Endothelial cell of umbilical vein (primary cell): ENCODE results near the gene WDR36. TPM values are rescaled to one million over a fixed set of nuclear protein-coding genes. Genes with fewer than 3 reads are reported as not detected.
A peak's percentile ranks its signal among the peaks of the same experiment; 100 is the strongest.

ENCODE experiments used
- BruUV-seq: library from RNA; stranded (reverse); fragments of 400-500 nt; replicated peaks from 2 replicates; lab custom pipeline; 2021; lab: Mats Ljungman, UMichigan
- CTCF ChIA-PET: fragments of 300-600, 350-600 bp; sonication (Branson Sonifier 250); formaldehyde crosslinking; loops from one replicate; lab custom pipeline; 2021; ENCODE audit warnings: antibody characterized with exemption, inconsistent platforms; lab: Charles Lee
- POLR2A ChIA-PET: fragments of 300-600, 350-600 bp; sonication (Branson Sonifier 250); formaldehyde crosslinking; loops from one replicate; lab custom pipeline; 2021; ENCODE audit warnings: antibody characterized with exemption, inconsistent platforms; lab: Charles Lee
- DNase-seq: peaks from one replicate; pipeline ENCODE4 v3.0.0-alpha.2; 2011; ENCODE audit warnings: low read depth, low spot score
- FAIRE-seq: peaks from 2 replicates; lab custom pipeline; 2011; peaks lifted over from hg19 to GRCh38; lab: Jason Lieb, UNC
- H2AFZ ChIP-seq: 2 replicates; pipeline ENCODE4 v1.6.0; 2012; ENCODE audit warnings: low read depth, low read length, control low read depth, inconsistent platforms
- H3K27ac ChIP-seq: 2 replicates; pipeline ENCODE4 v1.5.1; 2011; ENCODE audit warnings: low read depth, mild to moderate bottlenecking, control low read depth, low read length, moderate library complexity; ENCODE audit not compliant: insufficient read depth
- H3K27me3 ChIP-seq, 2 experiments: 2 replicates each; pipeline versions ENCODE4 v1.6.0 to v1.6.1; 2011; ENCODE audit warnings: low read length in 2 of 2, mixed read lengths in 1 of 2; ENCODE audit not compliant: control insufficient read depth in 2 of 2, insufficient read depth in 2 of 2
- H3K36me3 ChIP-seq, 2 experiments: 2 replicates in 1 of 2; 3 replicates in 1 of 2; pipeline ENCODE4 v1.5.1; 2011; ENCODE audit warnings: low read length in 2 of 2, mild to moderate bottlenecking in 1 of 2, moderate library complexity in 1 of 2; ENCODE audit not compliant: control insufficient read depth in 2 of 2, insufficient read depth in 2 of 2; ENCODE audit errors: extremely low read depth in 1 of 2
- H3K4me1 ChIP-seq: 3 replicates; pipeline ENCODE4 v1.5.1; 2011; ENCODE audit warnings: mild to moderate bottlenecking, low read length; ENCODE audit not compliant: control insufficient read depth, insufficient read depth; ENCODE audit errors: extremely low read depth
- H3K4me2 ChIP-seq: 2 replicates; pipeline ENCODE4 v1.6.1; 2011; ENCODE audit warnings: low read length, control low read depth, mixed read lengths; ENCODE audit not compliant: insufficient read depth
- H3K4me3 ChIP-seq, 3 experiments: fragments of 200-600 bp in 1 of 3; sonication (generic), shearing (Covaris generic) in 1 of 3; replicated peaks in 1 of 3; 2 replicates each; pipeline ENCODE4 v1.5.1; 2011 to 2016; ENCODE audit warnings: control low read depth in 3 of 3, low read length in 3 of 3, mild to moderate bottlenecking in 2 of 3, inconsistent platforms in 1 of 3, low read depth in 1 of 3, moderate library complexity in 1 of 3; ENCODE audit not compliant: insufficient read depth in 1 of 3
- H3K79me2 ChIP-seq: 2 replicates; pipeline ENCODE4 v1.6.0; 2012; ENCODE audit warnings: low read length, inconsistent platforms; ENCODE audit not compliant: control insufficient read depth, insufficient read depth
- H3K9ac ChIP-seq: replicated peaks from 2 replicates; pipeline ENCODE3; 2011; ENCODE audit warnings: low read length, control low read depth; ENCODE audit not compliant: insufficient read depth; ENCODE audit errors: extremely low read depth
- H3K9me1 ChIP-seq: replicated peaks from 3 replicates; pipeline ENCODE4 v1.6.0; 2011; ENCODE audit warnings: mild to moderate bottlenecking, low read length; ENCODE audit not compliant: control insufficient read depth, insufficient read depth; ENCODE audit errors: extremely low read depth
- H3K9me3 ChIP-seq: replicated peaks from 2 replicates; pipeline ENCODE4 v1.5.1; 2012; ENCODE audit warnings: low read length, inconsistent platforms; ENCODE audit not compliant: control insufficient read depth, insufficient read depth
- H4K20me1 ChIP-seq: replicated peaks from 2 replicates; pipeline ENCODE3; 2011; ENCODE audit warnings: mild to moderate bottlenecking, low read length; ENCODE audit not compliant: control insufficient read depth, insufficient read depth; ENCODE audit errors: extremely low read depth
- EZH2 ChIP-seq: IDR thresholded peaks from 2 replicates; pipeline ENCODE4 v1.6.1; 2012; ENCODE audit warnings: borderline replicate concordance, low read depth, mild to moderate bottlenecking, moderate library complexity, low read length, inconsistent platforms; ENCODE audit not compliant: severe bottlenecking
- FOS ChIP-seq: IDR thresholded peaks from 2 replicates; pipeline ENCODE4 v1.6.1; 2011; ENCODE audit warnings: mild to moderate bottlenecking, low read length, moderate library complexity, borderline replicate concordance; ENCODE audit not compliant: insufficient read depth
- GATA2 ChIP-seq: IDR thresholded peaks from 2 replicates; pipeline ENCODE4 v1.7.0; 2011; ENCODE audit warnings: low read depth, mild to moderate bottlenecking, moderate library complexity, mixed read lengths, low read length; ENCODE audit not compliant: insufficient read length, insufficient read depth
- JUN ChIP-seq: IDR thresholded peaks from 2 replicates; pipeline ENCODE4 v1.6.1; 2011; ENCODE audit warnings: borderline replicate concordance, low read depth; ENCODE audit not compliant: insufficient read length, insufficient read depth
- MYC ChIP-seq: IDR thresholded peaks from one replicate; pipeline ENCODE4 v1.6.1; 2011; ENCODE audit warnings: mild to moderate bottlenecking, low read depth, low read length
- POLR2A ChIP-seq: IDR thresholded peaks from 2 replicates; pipeline ENCODE4 v1.6.1; 2012; ENCODE audit warnings: low read depth, mild to moderate bottlenecking, control low read depth, low read length
- POLR2AphosphoS5 ChIP-seq: IDR thresholded peaks from 2 replicates; pipeline ENCODE4 v1.6.1; 2012; ENCODE audit warnings: low read depth, mild to moderate bottlenecking, control low read depth, low read length, moderate library complexity; ENCODE audit not compliant: insufficient read depth
- dilution Hi-C: fragments of 300-500 bp; cut with MboI; formaldehyde crosslinking; loops from one replicate; pipeline ENCODE4 v1.15.0; 2019; ENCODE audit warnings: low sequenced_read_pairs; ENCODE audit not compliant: extremely low pct_ligation_motif_present
- intact Hi-C: fragments of 100-400 bp; cut with micrococcal nuclease; formaldehyde crosslinking; loops from one replicate; pipeline ENCODE4 v1.10.0; 2022
- polyA plus RNA-seq, 4 experiments: library from polyadenylated mRNA; depleted of rRNA in 3 of 4; stranded (reverse) in 3 of 4; unstranded in 1 of 4; fragments of >200 nt; gene quantifications; 2 replicates each; pipeline versions ENCODE4 v1.2.1 to v1.2.3, GENCODE V29; 2011 to 2012; ENCODE audit warnings: missing spikeins in 1 of 4
- total RNA-seq: library from RNA; stranded (reverse); gene quantifications from 2 replicates; pipeline ENCODE4 v1.2.3, GENCODE V29; 2021
- TF ChIP-seq, protein P1 (sequence below): IDR thresholded peaks from 2 replicates; pipeline ENCODE4 v1.6.1; 2011; ENCODE audit not compliant: insufficient read depth, insufficient read length
- TF ChIP-seq, protein P2 (sequence below), 2 donors: IDR thresholded peaks; 1 replicate in 1 of 2; 2 replicates in 1 of 2; pipeline ENCODE4 v1.5.1; 2011; ENCODE audit warnings: low read length in 2 of 2, mild to moderate bottlenecking in 2 of 2, moderate library complexity in 2 of 2, control low read depth in 1 of 2, inconsistent platforms in 1 of 2, low read depth in 1 of 2; ENCODE audit not compliant: insufficient read depth in 1 of 2; ENCODE audit errors: extremely low read depth in 1 of 2

WDR36 gene
- total and polyA plus RNA-seq, 2 donors (not counting 3 experiments of a cell fraction or from before 2014, with no cell fraction given) = 10.6 to 30.2 TPM

DNA sequence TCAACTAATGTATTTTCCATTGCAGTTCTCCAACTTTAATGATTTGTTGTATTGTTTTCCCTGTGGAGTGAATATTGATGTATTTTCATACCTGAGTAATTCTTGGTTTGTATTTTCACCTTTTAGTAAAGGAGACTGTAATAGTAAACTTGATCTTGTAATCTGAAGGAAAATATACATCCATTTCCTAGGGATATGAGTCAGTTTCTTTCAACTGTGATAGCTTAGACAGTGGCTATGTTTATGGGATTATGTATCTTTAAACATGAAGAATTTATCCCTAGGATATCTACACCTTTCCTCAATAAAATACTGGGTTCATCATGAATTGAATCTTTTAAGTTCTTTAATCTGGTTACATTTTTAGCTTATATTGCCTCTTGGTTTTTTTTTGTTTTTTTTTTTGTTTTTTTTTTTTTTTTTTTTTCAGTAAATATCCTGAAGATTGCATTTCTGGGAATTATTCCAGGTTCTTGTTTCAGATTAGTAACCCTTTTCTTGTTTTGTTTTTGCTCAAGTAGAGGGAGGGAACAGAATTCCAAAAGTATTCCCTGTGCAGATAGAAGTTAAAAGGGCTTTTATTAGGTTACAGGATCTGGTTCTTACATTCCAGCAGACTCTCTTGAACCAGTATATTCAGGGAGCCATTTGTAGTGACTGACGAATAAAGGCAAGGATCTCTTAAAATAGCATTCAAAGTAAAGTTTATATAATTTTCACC is 7.1 kb downstream of the WDR36 start:
- ChIA-PET CTCF (interaction anchor here (1.0 kb wide), 1 partner anchor 43 kb away, joined by 3 read pairs; no protein-coding TSS in a partner anchor), POLR2A (no interaction called here)
- Histone ChIP-seq H3K4me1 (peaks cover 32% of the 10 kb centered on the region), H3K4me3 (no peak overlapping the region), H3K9me3 (no peaks in the 10 kb centered on the region), H3K79me2 (peaks cover 34% of the 10 kb centered on the region), H3K27me3 (no peaks in the 10 kb centered on the region), H3K9me1 (no peaks in the 10 kb centered on the region), H3K27ac (peak overlapping the region; percentile 55), H3K4me2 (peak overlapping the region; percentile 24), H3K36me3 (peaks cover 2 to 47% of the 10 kb centered on the region in 2 experiments), H4K20me1 (no peaks in the 10 kb centered on the region), H3K9ac (no peak overlapping the region), H2AFZ (no peak overlapping the region)
- TF ChIP-seq EZH2 (no peak), FOS (peak; percentile 59), GATA2 (peak; percentile 55), JUN (peak; percentile 70)
- peak; percentile 78 for DNase-seq
- BruUV-seq = no TSS peak
- intact Hi-C loops (loop anchor here (10.0 kb wide), 1 partner anchor 1606 kb away; no protein-coding TSS in a partner anchor), dilution Hi-C loops (no loop called here)
- FAIRE-seq = peak; percentile 68

DNA sequence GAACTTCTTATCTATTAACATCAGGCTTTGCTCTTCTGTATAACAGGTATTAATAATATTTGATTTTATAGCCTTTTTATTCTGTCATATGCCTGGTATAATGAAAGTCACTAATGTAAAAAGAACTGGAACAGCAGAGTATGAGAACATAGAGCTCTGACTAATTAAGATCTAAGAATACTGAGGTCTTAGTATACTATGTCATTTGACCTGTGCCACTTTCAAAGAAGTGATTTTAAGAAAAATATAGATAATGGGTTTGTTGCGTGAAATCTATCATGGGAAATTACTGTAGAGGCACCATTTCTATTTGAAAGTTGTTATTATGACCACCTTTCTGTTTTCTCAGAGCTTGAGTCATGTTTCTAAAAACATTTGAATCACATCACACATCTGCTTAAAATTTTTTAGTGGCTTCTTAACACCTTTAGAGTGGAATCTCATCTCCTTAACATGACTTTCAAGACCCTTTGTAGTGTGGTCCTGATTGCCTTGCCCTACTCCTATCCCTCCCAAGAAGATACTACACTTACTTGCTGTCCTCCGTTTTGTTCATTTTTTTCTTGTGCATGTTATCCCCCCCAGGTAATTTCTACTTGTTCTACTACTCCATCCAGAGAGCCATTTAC is 14.3 kb downstream of the WDR36 start:
- Histone ChIP-seq H3K36me3 (peaks cover 4 to 53% of the 10 kb centered on the region in 2 experiments), H3K4me3 (no peak overlapping the region), H2AFZ (no peak overlapping the region), H3K9ac (no peak overlapping the region), H4K20me1 (no peaks in the 10 kb centered on the region), H3K27me3 (no peaks in the 10 kb centered on the region), H3K27ac (no peak overlapping the region), H3K4me2 (no peak overlapping the region), H3K9me3 (no peaks in the 10 kb centered on the region), H3K9me1 (no peaks in the 10 kb centered on the region), H3K4me1 (no peaks in the 10 kb centered on the region), H3K79me2 (no peaks in the 10 kb centered on the region)
- BruUV-seq = no TSS peak
- TF ChIP-seq FOS (no peak), MYC (no peak), POLR2AphosphoS5 (no peak), EZH2 (no peak), JUN (no peak), POLR2A (no peak), GATA2 (no peak)
- TF ChIP-seq, protein P1, sequence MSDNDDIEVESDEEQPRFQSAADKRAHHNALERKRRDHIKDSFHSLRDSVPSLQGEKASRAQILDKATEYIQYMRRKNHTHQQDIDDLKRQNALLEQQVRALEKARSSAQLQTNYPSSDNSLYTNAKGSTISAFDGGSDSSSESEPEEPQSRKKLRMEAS = no peak
- TF ChIP-seq, protein P2, sequence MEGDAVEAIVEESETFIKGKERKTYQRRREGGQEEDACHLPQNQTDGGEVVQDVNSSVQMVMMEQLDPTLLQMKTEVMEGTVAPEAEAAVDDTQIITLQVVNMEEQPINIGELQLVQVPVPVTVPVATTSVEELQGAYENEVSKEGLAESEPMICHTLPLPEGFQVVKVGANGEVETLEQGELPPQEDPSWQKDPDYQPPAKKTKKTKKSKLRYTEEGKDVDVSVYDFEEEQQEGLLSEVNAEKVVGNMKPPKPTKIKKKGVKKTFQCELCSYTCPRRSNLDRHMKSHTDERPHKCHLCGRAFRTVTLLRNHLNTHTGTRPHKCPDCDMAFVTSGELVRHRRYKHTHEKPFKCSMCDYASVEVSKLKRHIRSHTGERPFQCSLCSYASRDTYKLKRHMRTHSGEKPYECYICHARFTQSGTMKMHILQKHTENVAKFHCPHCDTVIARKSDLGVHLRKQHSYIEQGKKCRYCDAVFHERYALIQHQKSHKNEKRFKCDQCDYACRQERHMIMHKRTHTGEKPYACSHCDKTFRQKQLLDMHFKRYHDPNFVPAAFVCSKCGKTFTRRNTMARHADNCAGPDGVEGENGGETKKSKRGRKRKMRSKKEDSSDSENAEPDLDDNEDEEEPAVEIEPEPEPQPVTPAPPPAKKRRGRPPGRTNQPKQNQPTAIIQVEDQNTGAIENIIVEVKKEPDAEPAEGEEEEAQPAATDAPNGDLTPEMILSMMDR (IDR thresholded peaks at IDR 0.05; ENCODE audit: extremely low read depth in 1 of 2, insufficient read depth in 1 of 2, low read depth in 1 of 2, low read length in 2 of 2) = no peak
- POLR2A ChIA-PET = no interaction called here
- FAIRE-seq = no peak
- CTCF ChIA-PET = interaction anchor here (1.0 to 1.3 kb wide), 4 partner anchors 9 to 23 kb away, joined by 3 to 4 read pairs (median 4); no protein-coding TSS in a partner anchor
- intact Hi-C loops = no loop called here
- no peak for DNase-seq
- dilution Hi-C loops = no loop called here
